ENCODE results near the gene DEXI. TPM values are rescaled to one million over a fixed set of nuclear protein-coding genes. Genes with fewer than 3 reads are reported as not detected.
A peak's percentile ranks its signal among the peaks of the same experiment; 100 is the strongest.

Gene DEXI
- total RNA-seq, 2 experiments from 2014 or later, result 23.3 to 30.8 TPM

DNA sequence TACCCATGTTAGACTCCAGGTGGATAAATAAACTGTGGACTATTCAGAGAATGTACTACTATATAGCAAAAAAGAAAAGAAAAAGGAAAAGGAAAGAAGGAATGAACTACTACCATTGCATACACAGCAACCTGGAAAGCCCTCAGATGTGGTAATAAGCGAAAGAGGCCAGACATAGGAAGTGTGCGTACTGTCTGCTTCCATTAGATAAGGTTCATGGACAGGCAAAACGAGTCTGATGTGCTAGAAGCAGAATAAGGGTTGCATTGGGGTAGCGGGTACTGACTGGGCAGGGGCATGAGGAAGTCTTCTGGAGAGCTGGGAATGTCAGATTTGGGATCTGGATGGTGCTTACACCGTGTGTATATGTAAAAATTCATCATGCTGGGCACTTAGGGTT is 23.9 kb upstream of the DEXI start:
- Mint-ChIP-seq H3K27me3 (no peaks in the 10 kb centered on the region), H3K36me3 (peaks cover 35% of the 10 kb centered on the region), H3K4me3 (no peak overlapping the region), H3K9me3 (ENCODE audit: low read depth) (peaks cover 4% of the 10 kb centered on the region), H3K27ac (peak overlapping the region; percentile 91), H3K4me1 (peaks cover 80% of the 10 kb centered on the region)
- CTCF ChIA-PET, result interaction anchor here (0.9 to 16.5 kb wide), 10 partner anchors 12 to 431 kb away, joined by 3 to 257 read pairs (median 32); partner anchors contain the start of gene SOCS1
- ATAC-seq (no peak), DNase-seq (no peak)

DNA sequence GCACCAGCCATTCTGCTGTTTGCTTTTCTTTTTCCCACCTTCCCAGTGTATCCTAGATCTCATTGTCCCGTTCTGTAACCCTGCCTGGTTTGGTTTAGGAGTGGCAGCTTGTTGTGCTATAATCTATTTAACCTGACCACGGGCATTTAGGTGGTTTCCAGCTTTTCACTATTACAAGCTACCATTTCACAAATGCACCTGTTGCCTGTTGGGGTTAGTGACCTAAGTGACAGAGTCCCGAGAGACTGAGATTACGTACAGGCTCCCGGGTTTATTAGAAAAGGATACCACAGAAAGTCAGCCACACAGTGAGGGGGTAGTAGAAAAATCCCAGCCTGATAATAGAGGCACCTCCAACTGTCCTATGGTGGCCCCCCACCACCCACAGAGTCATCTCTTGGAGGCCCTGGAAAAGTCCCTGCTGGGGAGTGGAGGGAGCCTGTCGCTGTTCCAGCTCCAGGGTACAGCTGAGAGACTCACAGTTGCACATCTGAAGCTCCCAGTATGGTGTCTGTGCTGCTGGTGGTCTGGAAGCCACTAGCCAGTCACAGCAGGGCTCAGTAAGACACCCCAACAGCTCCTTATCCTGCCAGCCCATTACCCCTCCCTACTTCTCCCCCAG is 23.3 kb upstream of the DEXI start:
- H3K27ac Mint-ChIP-seq, result peak overlapping the region; percentile 91
- H3K27me3 Mint-ChIP-seq, result no peaks in the 10 kb centered on the region
- H3K4me3 Mint-ChIP-seq, result peak overlapping the region; percentile 53
- peak; percentile 43 for ATAC-seq
- CTCF ChIA-PET, result interaction anchor here (0.5 to 16.5 kb wide), 34 partner anchors 12 to 1102 kb away, joined by 3 to 257 read pairs (median 8); partner anchors contain the start of gene SOCS1
- peak; percentile 66 for DNase-seq
- peaks cover 4% of the 10 kb centered on the region for H3K9me3 Mint-ChIP-seq (ENCODE audit: low read depth)
- peaks cover 32% of the 10 kb centered on the region for H3K36me3 Mint-ChIP-seq
- peaks cover 79% of the 10 kb centered on the region for H3K4me1 Mint-ChIP-seq

DNA sequence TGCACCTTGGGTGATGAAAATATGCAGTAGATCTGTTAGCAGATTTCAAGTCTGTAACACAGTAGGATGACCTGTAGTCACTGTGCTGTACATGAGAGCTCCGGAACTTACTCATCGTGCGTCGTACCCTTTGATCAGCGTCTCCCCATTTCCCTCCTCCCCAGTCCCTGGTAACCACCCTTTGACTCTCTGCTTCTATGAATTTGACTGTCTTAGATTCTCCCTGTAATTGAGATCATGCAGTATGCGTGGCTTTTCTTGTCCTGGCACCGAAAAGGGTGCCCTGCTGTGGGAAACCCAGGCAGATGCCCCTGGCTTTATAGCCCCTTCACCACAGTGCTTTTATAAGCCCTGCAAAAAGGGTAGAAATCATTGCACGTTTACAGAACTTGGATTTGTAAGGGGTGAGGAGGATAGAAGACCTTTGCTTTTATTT is 22.6 kb upstream of the DEXI start:
- ATAC-seq, result peak; percentile 86

GRCh38 chr16:10964039-10964890 is 22.0 kb upstream of the DEXI start:
- CTCF ChIA-PET, result interaction anchor here (0.6 to 16.5 kb wide), 73 partner anchors 9 to 1104 kb away, joined by 3 to 257 read pairs (median 5); partner anchors contain the start of genes CLEC16A, DEXI, LITAF and SOCS1
- Mint-ChIP-seq H3K4me3 (peak overlapping the region; percentile 53), H3K27ac (peak overlapping the region; percentile 91), H3K4me1 (peaks cover 80% of the 10 kb centered on the region), H3K9me3 (ENCODE audit: low read depth) (peaks cover 4% of the 10 kb centered on the region), H3K27me3 (no peaks in the 10 kb centered on the region), H3K36me3 (peaks cover 34% of the 10 kb centered on the region)
- peak; percentile 89 for DNase-seq
- peak; percentile 63 for ATAC-seq

More for the DNA sequence above, 22.6 kb upstream of the DEXI start:
- peaks cover 80% of the 10 kb centered on the region for H3K4me1 Mint-ChIP-seq
- peak overlapping the region; percentile 53 for H3K4me3 Mint-ChIP-seq
- peak; percentile 82 for DNase-seq
- no peaks in the 10 kb centered on the region for H3K27me3 Mint-ChIP-seq
- CTCF ChIA-PET, result interaction anchor here (0.7 to 16.5 kb wide), 48 partner anchors 8 to 1103 kb away, joined by 3 to 257 read pairs (median 6); partner anchors contain the start of genes CLEC16A, LITAF and SOCS1
- H3K9me3 Mint-ChIP-seq (ENCODE audit: low read depth), result peaks cover 4% of the 10 kb centered on the region
- H3K27ac Mint-ChIP-seq, result peak overlapping the region; percentile 91
- H3K36me3 Mint-ChIP-seq, result peaks cover 34% of the 10 kb centered on the region

- CTCF ChIA-PET, result interaction anchor here (5.7 to 16.5 kb wide), 3 partner anchors 8 to 446 kb away, joined by 54 to 257 read pairs (median 72); partner anchors contain the start of gene SOCS1
- H3K27me3 Mint-ChIP-seq, result no peaks in the 10 kb centered on the region
- H3K27ac Mint-ChIP-seq, result no peak overlapping the region
Measured at GRCh38 chr16:10961231-10961630, 19.0 kb upstream of the DEXI start.

GRCh38 chr16:10959161-10959560 is 16.9 kb upstream of the DEXI start:
- H3K27ac Mint-ChIP-seq, result no peak overlapping the region
- H3K36me3 Mint-ChIP-seq, result peaks cover 20% of the 10 kb centered on the region
- peaks cover 84% of the 10 kb centered on the region for H3K4me1 Mint-ChIP-seq
- H3K4me3 Mint-ChIP-seq, result no peak overlapping the region
- H3K27me3 Mint-ChIP-seq, result no peaks in the 10 kb centered on the region
- no peak for ATAC-seq
- CTCF ChIA-PET, result interaction anchor here (0.6 to 2.1 kb wide), 9 partner anchors 9 to 573 kb away, joined by 3 to 7 read pairs (median 4); partner anchors contain the start of gene SOCS1
- no peak for DNase-seq
- H3K9me3 Mint-ChIP-seq (ENCODE audit: low read depth), result no peaks in the 10 kb centered on the region

More at GRCh38 chr16:10961231-10961630, 19.0 kb upstream of the DEXI start:
- Mint-ChIP-seq H3K36me3 (peaks cover 25% of the 10 kb centered on the region), H3K4me3 (no peak overlapping the region), H3K4me1 (peaks cover 86% of the 10 kb centered on the region), H3K9me3 (ENCODE audit: low read depth) (peaks cover 2% of the 10 kb centered on the region)
- ATAC-seq (no peak), DNase-seq (no peak)

GRCh38 chr16:10957771-10958482 is 15.7 kb upstream of the DEXI start:
- Mint-ChIP-seq H3K36me3 (peaks cover 12% of the 10 kb centered on the region), H3K27me3 (no peaks in the 10 kb centered on the region), H3K4me3 (peak overlapping the region; percentile 3), H3K9me3 (ENCODE audit: low read depth) (no peaks in the 10 kb centered on the region), H3K4me1 (peaks cover 79% of the 10 kb centered on the region), H3K27ac (peak overlapping the region; percentile 77)
- CTCF ChIA-PET, result interaction anchor here (0.9 to 2.2 kb wide), 13 partner anchors 9 to 756 kb away, joined by 3 to 7 read pairs (median 3); partner anchors contain the start of gene SOCS1
- DNase-seq (peak; percentile 64), ATAC-seq (peak; percentile 62)

DNA sequence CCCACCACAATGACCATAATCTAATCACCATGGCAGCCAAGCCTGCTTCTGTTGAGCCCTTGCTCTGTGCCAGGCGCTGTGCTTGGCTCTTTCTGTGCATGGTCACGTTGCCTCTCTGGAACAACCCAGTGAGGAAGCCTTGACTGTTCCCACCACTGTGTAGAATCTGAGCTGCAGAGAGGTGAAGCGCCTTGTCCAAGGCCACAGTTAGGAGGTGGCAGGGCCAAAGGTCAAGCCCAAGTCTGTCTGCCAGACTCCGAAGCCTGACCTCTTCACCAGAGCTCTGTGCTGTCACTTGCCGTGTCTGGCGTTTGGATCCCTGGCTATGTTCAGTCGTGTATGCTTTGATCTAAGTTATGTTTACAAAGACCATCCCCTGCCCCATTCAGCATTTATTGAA is 12.6 kb upstream of the DEXI start:
- CTCF ChIA-PET, result interaction anchor here (0.9 to 4.3 kb wide), 22 partner anchors 9 to 1140 kb away, joined by 3 to 54 read pairs (median 4); partner anchors contain the start of genes CLEC16A, DEXI and SOCS1
- DNase-seq, result no peak
- no peak overlapping the region for H3K4me3 Mint-ChIP-seq
- peaks cover 3% of the 10 kb centered on the region for H3K36me3 Mint-ChIP-seq
- H3K27me3 Mint-ChIP-seq, result no peaks in the 10 kb centered on the region
- no peaks in the 10 kb centered on the region for H3K9me3 Mint-ChIP-seq (ENCODE audit: low read depth)
- H3K4me1 Mint-ChIP-seq, result peaks cover 66% of the 10 kb centered on the region
- no peak for ATAC-seq
- H3K27ac Mint-ChIP-seq, result peak overlapping the region; percentile 22

DNA sequence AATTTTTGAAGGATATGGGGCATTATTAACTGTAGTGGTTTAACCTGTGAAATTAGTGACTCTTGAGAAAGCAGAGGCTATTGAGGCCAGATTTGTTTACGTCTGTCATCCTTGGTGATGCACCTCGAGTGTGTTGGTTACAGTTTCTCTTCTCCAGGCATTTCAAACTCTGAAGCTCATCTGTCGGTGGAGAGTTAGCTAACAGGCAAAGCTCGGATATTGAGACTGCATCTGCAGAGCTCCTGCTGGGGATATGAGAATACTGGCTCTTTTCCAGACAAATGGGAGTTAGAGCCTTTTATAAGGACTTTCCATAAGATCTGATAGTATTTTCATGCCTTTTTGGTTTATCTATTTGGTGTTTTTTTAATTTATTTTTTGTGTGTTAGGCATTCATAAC is 8.8 kb upstream of the DEXI start:
- Mint-ChIP-seq H3K27ac (no peak overlapping the region), H3K9me3 (ENCODE audit: low read depth) (no peaks in the 10 kb centered on the region), H3K4me3 (no peak overlapping the region), H3K36me3 (peaks cover 1% of the 10 kb centered on the region), H3K4me1 (peaks cover 59% of the 10 kb centered on the region), H3K27me3 (no peaks in the 10 kb centered on the region)
- CTCF ChIA-PET, result interaction anchor here (0.6 to 3.5 kb wide), 6 partner anchors 9 to 681 kb away, joined by 3 to 29 read pairs (median 4); partner anchors contain the start of gene DEXI
- DNase-seq (no peak), ATAC-seq (no peak)

- no peak overlapping the region for H3K4me3 Mint-ChIP-seq
- H3K4me1 Mint-ChIP-seq, result peaks cover 61% of the 10 kb centered on the region
- ATAC-seq, result no peak
- no peak overlapping the region for H3K27ac Mint-ChIP-seq
- no peaks in the 10 kb centered on the region for H3K9me3 Mint-ChIP-seq (ENCODE audit: low read depth)
- H3K36me3 Mint-ChIP-seq, result peaks cover 1% of the 10 kb centered on the region
- CTCF ChIA-PET, result interaction anchor here (0.5 to 3.5 kb wide), 6 partner anchors 14 to 456 kb away, joined by 3 to 29 read pairs (median 5); no protein-coding TSS in a partner anchor
- H3K27me3 Mint-ChIP-seq, result no peaks in the 10 kb centered on the region
- no peak for DNase-seq
Measured at GRCh38 chr16:10950393-10950792, 8.1 kb upstream of the DEXI start.

GRCh38 chr16:10949424-10949970 is 7.2 kb upstream of the DEXI start:
- Mint-ChIP-seq H3K4me3 (no peak overlapping the region), H3K27ac (peak overlapping the region; percentile 48), H3K27me3 (no peaks in the 10 kb centered on the region), H3K36me3 (peaks cover 1% of the 10 kb centered on the region), H3K4me1 (peaks cover 58% of the 10 kb centered on the region), H3K9me3 (ENCODE audit: low read depth) (no peaks in the 10 kb centered on the region)
- CTCF ChIA-PET, result interaction anchor here (0.5 to 3.5 kb wide), 6 partner anchors 15 to 739 kb away, joined by 3 to 29 read pairs (median 5); no protein-coding TSS in a partner anchor
- peak; percentile 73 for DNase-seq
- ATAC-seq, result peak; percentile 63

GRCh38 chr16:10947211-10947787 is 5.0 kb upstream of the DEXI start:
- no peak overlapping the region for H3K27ac Mint-ChIP-seq
- no peak overlapping the region for H3K4me3 Mint-ChIP-seq
- DNase-seq, result no peak
- no peaks in the 10 kb centered on the region for H3K9me3 Mint-ChIP-seq (ENCODE audit: low read depth)
- H3K36me3 Mint-ChIP-seq, result peaks cover 1% of the 10 kb centered on the region
- ATAC-seq, result no peak
- CTCF ChIA-PET, result interaction anchor here (1.1 kb wide), 1 partner anchor 308 kb away, joined by 4 read pairs; no protein-coding TSS in a partner anchor
- peaks cover 58% of the 10 kb centered on the region for H3K4me1 Mint-ChIP-seq
- H3K27me3 Mint-ChIP-seq, result no peaks in the 10 kb centered on the region
